SU-DHL-6 (cell line): Measurements from ENCODE around the gene FCRL2.

ENCODE experiments used
- EZH2phosphoT487 ChIP-seq: fragments of 200-600 bp; sonication (generic), shearing (Covaris generic); conservative IDR thresholded peaks from 2 replicates; pipeline ENCODE4 v1.6.1; 2018; ENCODE audit warnings: mild to moderate bottlenecking, antibody characterized with exemption, low read length, moderate library complexity, mixed read lengths
- TF ChIP-seq, protein P1 (sequence below): fragments of 200-600 bp; sonication (generic); IDR thresholded peaks from one replicate; pipeline ENCODE4 v1.5.1; 2017; ENCODE audit warnings: antibody characterized with exemption, mild to moderate bottlenecking, low read length, moderate library complexity; ENCODE audit not compliant: insufficient read depth, poor library complexity, severe bottlenecking

DNA sequence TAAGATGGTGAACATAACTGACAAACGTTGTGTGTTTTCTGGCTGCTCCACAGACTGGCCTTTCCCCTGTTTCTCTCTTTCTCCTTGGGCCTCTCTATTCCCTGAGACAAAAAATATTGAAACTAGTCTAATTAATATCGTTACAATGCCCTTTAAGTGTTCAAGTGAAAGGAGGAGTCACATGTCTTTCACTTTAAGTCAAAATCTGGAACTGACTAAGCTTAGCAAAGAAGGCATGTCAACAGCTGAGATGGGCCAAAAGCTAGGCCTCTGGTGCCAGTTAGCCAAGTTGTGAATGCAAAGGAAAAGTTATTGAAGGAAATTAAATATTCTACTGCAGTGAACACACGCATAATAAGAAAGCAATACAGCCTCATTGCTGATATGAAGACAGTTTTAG, 44.2 kb downstream of the FCRL2 start:
- TF ChIP-seq, protein P1, sequence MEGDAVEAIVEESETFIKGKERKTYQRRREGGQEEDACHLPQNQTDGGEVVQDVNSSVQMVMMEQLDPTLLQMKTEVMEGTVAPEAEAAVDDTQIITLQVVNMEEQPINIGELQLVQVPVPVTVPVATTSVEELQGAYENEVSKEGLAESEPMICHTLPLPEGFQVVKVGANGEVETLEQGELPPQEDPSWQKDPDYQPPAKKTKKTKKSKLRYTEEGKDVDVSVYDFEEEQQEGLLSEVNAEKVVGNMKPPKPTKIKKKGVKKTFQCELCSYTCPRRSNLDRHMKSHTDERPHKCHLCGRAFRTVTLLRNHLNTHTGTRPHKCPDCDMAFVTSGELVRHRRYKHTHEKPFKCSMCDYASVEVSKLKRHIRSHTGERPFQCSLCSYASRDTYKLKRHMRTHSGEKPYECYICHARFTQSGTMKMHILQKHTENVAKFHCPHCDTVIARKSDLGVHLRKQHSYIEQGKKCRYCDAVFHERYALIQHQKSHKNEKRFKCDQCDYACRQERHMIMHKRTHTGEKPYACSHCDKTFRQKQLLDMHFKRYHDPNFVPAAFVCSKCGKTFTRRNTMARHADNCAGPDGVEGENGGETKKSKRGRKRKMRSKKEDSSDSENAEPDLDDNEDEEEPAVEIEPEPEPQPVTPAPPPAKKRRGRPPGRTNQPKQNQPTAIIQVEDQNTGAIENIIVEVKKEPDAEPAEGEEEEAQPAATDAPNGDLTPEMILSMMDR, result no peak
- no peak for TF ChIP-seq EZH2phosphoT487
